Stimulated activated CD8-positive, alpha-beta memory T cell treated with anti-CD3 and anti-CD28 coated beads, Interleukin-15, amount 100 ng/mL, for 48 hours (primary cell): ENCODE results near the gene CLEC18B.
"Not testable (repeated sequence)": the region's sequence is repeated elsewhere in the genome, so short reads cannot be mapped to it uniquely, and the experiment has no call there.

Experiments
- DNase-seq, 2 donors: peaks; one replicate each; pipeline ENCODE4 v3.0.0-alpha.2; 2020; ENCODE audit warnings: low read depth in 2 of 2

CLEC18B gene

GRCh38 chr16:74406600-74407361, 14.5 kb downstream of the CLEC18B start:
- not testable (repeated sequence) for DNase-seq

- not testable (repeated sequence) for DNase-seq
Measured at GRCh38 chr16:74404148-74404933, 16.9 kb downstream of the CLEC18B start.

GRCh38 chr16:74400238-74400637, 21.0 kb downstream of the CLEC18B start:
- not testable (repeated sequence) for DNase-seq

- DNase-seq: not testable (repeated sequence)
Measured at GRCh38 chr16:74398212-74398895, 22.9 kb downstream of the CLEC18B start.

- not testable (repeated sequence) for DNase-seq
Measured at GRCh38 chr16:74396521-74397017, 24.7 kb downstream of the CLEC18B start.

GRCh38 chr16:74394604-74395003, 26.7 kb downstream of the CLEC18B start:
- DNase-seq: not testable (repeated sequence)

GRCh38 chr16:74394131-74394530, 27.1 kb downstream of the CLEC18B start:
- DNase-seq: not testable (repeated sequence)

GRCh38 chr16:74391454-74392050, 29.7 kb downstream of the CLEC18B start:
- not testable (repeated sequence) for DNase-seq

- DNase-seq: not testable (repeated sequence)
Measured at GRCh38 chr16:74382339-74383034, 38.8 kb downstream of the CLEC18B start.

- not testable (repeated sequence) for DNase-seq
Measured at GRCh38 chr16:74373847-74374184, 47.5 kb downstream of the CLEC18B start.

- DNase-seq: no peak
Measured at GRCh38 chr16:74372953-74373846, 48.1 kb downstream of the CLEC18B start.

- no peak for DNase-seq
Measured at GRCh38 chr16:74372369-74372768, 48.9 kb downstream of the CLEC18B start.

- DNase-seq: not testable (repeated sequence)
Measured at GRCh38 chr16:74370338-74371135, 50.7 kb downstream of the CLEC18B start.

- peak; percentile 97 to 100 for DNase-seq
Measured at GRCh38 chr16:74368002-74368911, 53.0 kb downstream of the CLEC18B start.

- DNase-seq: not testable (repeated sequence)
Measured at GRCh38 chr16:74367469-74368001, 53.7 kb downstream of the CLEC18B start.

GRCh38 chr16:74361646-74362610, 59.4 kb downstream of the CLEC18B start:
- DNase-seq: not testable (repeated sequence)
